Pancreas (tissue), 10 donors: ENCODE results near the gene SRPK3. TPM values are rescaled to one million over a fixed set of nuclear protein-coding genes. Genes with fewer than 3 reads are reported as not detected.

Experiments used
- ATAC-seq, 4 donors: fragments of 200-7000 bp; cut with Tn5 transposase; one replicate each; pipeline versions ENCODE4 v1.8.0 to v1.9.1; 2020; ENCODE audit warnings: mild to moderate bottlenecking in 4 of 4, moderate library complexity in 4 of 4
- DNase-seq, 6 donors: peaks; one replicate each; pipeline ENCODE4 v3.0.0-alpha.2; 2020
- FAIRE-seq: peaks from 2 replicates; lab custom pipeline; 2012; peaks lifted over from hg19 to GRCh38; lab: Jason Lieb, UNC
- H3K27ac ChIP-seq, 4 donors: fragments of 200-600 bp; sonication (generic); 1 replicate in 3 of 4; 2 replicates in 1 of 4; pipeline versions ENCODE4 v1.5.0 to v1.8.0; 2020
- H3K27me3 ChIP-seq, 4 donors: fragments of 200-600 bp; one replicate each; pipeline ENCODE4 v1.8.0; 2021
- H3K36me3 ChIP-seq, 3 donors: fragments of 200-600 bp; sonication (generic) in 1 of 3; one replicate each; pipeline versions ENCODE4 v1.5.0 to v1.8.0; 2020 to 2021
- H3K4me1 ChIP-seq, 3 donors: fragments of 200-600 bp; one replicate each; pipeline ENCODE4 v1.8.0; 2021
- H3K4me3 ChIP-seq, 4 donors: fragments of 200-600 bp; sonication (generic) in 2 of 4; one replicate each; pipeline versions ENCODE4 v1.5.0 to v1.8.0; 2020 to 2021
- H3K9me3 ChIP-seq, 4 donors: fragments of 200-600 bp; one replicate each; pipeline ENCODE4 v1.8.0; 2021
- CTCF ChIP-seq, 4 donors: fragments of 200-600 bp; sonication (generic) in 3 of 4; IDR thresholded peaks; one replicate each; pipeline versions ENCODE4 v1.5.0 to v1.8.0; 2021; ENCODE audit warnings: antibody characterized with exemption in 4 of 4
- WGBS, 2 donors: extraction: QIAGEN DNeasy Blood & Tissue Kit; methylation state at CpG; one replicate each; pipeline ENCODE4 v1.1.7; 2013; 5-methylcytosine and 5-hydroxymethylcytosine counted together
- intact Hi-C, 3 donors: fragments of 100-400 bp; cut with DNase I; formaldehyde crosslinking; loops; one replicate each; pipeline versions ENCODE4 v1.11.1 to v1.14.2; 2022
- polyA plus RNA-seq, 2 donors: library from polyadenylated mRNA; stranded (reverse); fragments of 200-250 nt; gene quantifications; one replicate each; pipeline ENCODE4 v1.2.3, GENCODE V29; 2013
- total RNA-seq, 6 donors: library from RNA; stranded (reverse); fragmentation: NEBNext Ultra II Directional in 4 of 6; extraction: Animal tissue kit (Norgen Biotek cat#: 25700) in 4 of 6; gene quantifications; one replicate each; pipeline versions ENCODE4 v1.2.1 to v1.2.4, GENCODE V29; 2021 to 2023
- donor health status: healthy with polysubstance abuse.
- donor health status: DM: no; HTN: no; CAD: no; lungs with moderate emphysema.
- donor health status: DM: no; HTN: no; CAD: no.
- donor health status: control.
- donor health status: control.
- donor health status: Bipolar disorder and iron deficiency.
- donor health status: DM: yes; HTN: yes; CAD: no.
- donor health status: DM: no; HTN: no; CAD: no.
- donor health status: DM: no; HTN: no; CAD: no.
- donor health status: DM: yes; HTN: yes; CAD: no.

Gene SRPK3
- total and polyA plus RNA-seq, 8 donors: 0.12 to 1.5 (median 0.24) TPM; not detected in 1

- 64 to 76% methylated on average over 23 of the region's 23 CpGs for WGBS, 2 donors
- Histone ChIP-seq H3K36me3 (no peaks in the 10 kb centered on the region), H3K4me3 (no peak overlapping the region), H3K27ac (no peak overlapping the region), H3K4me1 (no peaks in the 10 kb centered on the region), H3K27me3 (peaks cover 0 to 14% (median 0%) of the 10 kb centered on the region in 4 donors), H3K9me3 (no peaks in the 10 kb centered on the region)
- TF ChIP-seq CTCF (IDR thresholded peaks at IDR 0.05): no peak
- DNase-seq: no peak
- FAIRE-seq: no peak
- ATAC-seq: no peak
- intact Hi-C loops: no loop called here
Observed at GRCh38 chrX:153831429-153832150, 50.7 kb downstream of the SRPK3 start.

GRCh38 chrX:153832728-153833127, 51.9 kb downstream of the SRPK3 start:
- TF ChIP-seq CTCF (IDR thresholded peaks at IDR 0.05): no peak
- no peak overlapping the region for H3K4me3 ChIP-seq
- H3K27me3 ChIP-seq: peaks cover 0 to 9% (median 0%) of the 10 kb centered on the region in 4 donors
- H3K36me3 ChIP-seq: no peaks in the 10 kb centered on the region
- 79 to 90% methylated on average over 10 of the region's 10 CpGs for WGBS, 2 donors
- DNase-seq: no peak
- H3K9me3 ChIP-seq: no peaks in the 10 kb centered on the region
- H3K4me1 ChIP-seq: no peaks in the 10 kb centered on the region
- no peak for FAIRE-seq
- intact Hi-C loops: no loop called here
- no peak for ATAC-seq
- no peak overlapping the region for H3K27ac ChIP-seq

Other genes starting within 250 kb of the SRPK3 start
- 10 to 100 TPM in 1 of 6 donors, 1 to 10 TPM in 5; 6.7 to 10.6 (median 8.1) TPM for gene CCNQ, start 181.9 kb upstream of the SRPK3 start, total RNA-seq
- gene CCNQ, start 181.9 kb upstream of the SRPK3 start, polyA plus RNA-seq: 10 to 100 TPM; 26.3 to 32.1 TPM
- gene DUSP9, start 133.8 kb upstream of the SRPK3 start, total RNA-seq: under 1 TPM in 3 of 6 donors, not detected in 3; 0.09 to 0.28 (median 0.14) TPM
- gene DUSP9, start 133.8 kb upstream of the SRPK3 start, polyA plus RNA-seq: under 1 TPM in 1 of 2 donors, not detected in 1; 0.07 TPM
- gene PNCK, start 107.2 kb upstream of the SRPK3 start, total RNA-seq: under 1 TPM in 3 of 6 donors, not detected in 3; 0.35 to 0.67 (median 0.49) TPM
- gene PNCK, start 107.2 kb upstream of the SRPK3 start, polyA plus RNA-seq: under 1 TPM; 0.28 to 0.99 TPM
- 10 to 100 TPM in 4 of 6 donors, 1 to 10 TPM in 2; 8.4 to 15.8 (median 11.1) TPM for gene SLC6A8, start 93.1 kb upstream of the SRPK3 start, total RNA-seq
- gene SLC6A8, start 93.1 kb upstream of the SRPK3 start, polyA plus RNA-seq: 10 to 100 TPM; 12.3 to 14.4 TPM
- 100 to 1,000 TPM in 2 of 6 donors, 10 to 100 TPM in 4; 72.2 to 118 (median 88.4) TPM for gene BCAP31, start 56.7 kb upstream of the SRPK3 start, total RNA-seq
- gene BCAP31, start 56.7 kb upstream of the SRPK3 start, polyA plus RNA-seq: 10 to 100 TPM; 66.3 to 90.1 TPM
- gene ABCD1, start 56.2 kb upstream of the SRPK3 start, total RNA-seq: 10 to 100 TPM in 3 of 6 donors, 1 to 10 TPM in 3; 5.8 to 13.2 (median 9.8) TPM
- 10 to 100 TPM in 1 of 2 donors, 1 to 10 TPM in 1; 6.7 to 11.9 TPM for gene ABCD1, start 56.2 kb upstream of the SRPK3 start, polyA plus RNA-seq
- 1 to 10 TPM; 4.0 to 9.0 (median 5.2) TPM for gene PLXNB3, start 16.8 kb upstream of the SRPK3 start, total RNA-seq
- gene PLXNB3, start 16.8 kb upstream of the SRPK3 start, polyA plus RNA-seq: 10 to 100 TPM; 22.9 to 28.6 TPM
- 10 to 100 TPM; 15.8 to 29.9 (median 23.0) TPM for gene IDH3G, start 13.3 kb downstream of the SRPK3 start, total RNA-seq
- gene IDH3G, start 13.3 kb downstream of the SRPK3 start, polyA plus RNA-seq: 10 to 100 TPM; 47.2 to 48.4 TPM
- gene SSR4, start 13.6 kb downstream of the SRPK3 start, total RNA-seq: 100 to 1,000 TPM; 368 to 471 (median 392) TPM
- gene SSR4, start 13.6 kb downstream of the SRPK3 start, polyA plus RNA-seq: 100 to 1,000 TPM; 749 to 925 TPM
- 1 to 10 TPM in 2 of 6 donors, under 1 TPM in 4; 0.79 to 2.4 (median 0.92) TPM for gene PDZD4, start 49.5 kb downstream of the SRPK3 start, total RNA-seq
- gene PDZD4, start 49.5 kb downstream of the SRPK3 start, polyA plus RNA-seq: 10 to 100 TPM in 1 of 2 donors, 1 to 10 TPM in 1; 8.4 to 15.2 TPM
- gene L1CAM, start 105.1 kb downstream of the SRPK3 start, total RNA-seq: 1 to 10 TPM in 4 of 6 donors, under 1 TPM in 2; 0.97 to 1.6 (median 1.2) TPM
- 1 to 10 TPM in 1 of 2 donors, under 1 TPM in 1; 0.84 to 3.9 TPM for gene L1CAM, start 105.1 kb downstream of the SRPK3 start, polyA plus RNA-seq
- under 1 TPM; 0.12 to 0.58 (median 0.31) TPM for gene AVPR2, start 123.6 kb downstream of the SRPK3 start, total RNA-seq
- 1 to 10 TPM; 1.3 TPM for gene AVPR2, start 123.6 kb downstream of the SRPK3 start, polyA plus RNA-seq
- 10 to 100 TPM in 3 of 6 donors, 1 to 10 TPM in 3; 1.9 to 18.9 (median 8.9) TPM for gene ARHGAP4, start 145.2 kb downstream of the SRPK3 start, total RNA-seq
- gene ARHGAP4, start 145.2 kb downstream of the SRPK3 start, polyA plus RNA-seq: 10 to 100 TPM; 44.7 to 71.7 TPM
- gene NAA10, start 154.0 kb downstream of the SRPK3 start, total RNA-seq: 10 to 100 TPM; 24.5 to 49.0 (median 40.3) TPM
- 100 to 1,000 TPM in 1 of 2 donors, 10 to 100 TPM in 1; 95.1 to 115 TPM for gene NAA10, start 154.0 kb downstream of the SRPK3 start, polyA plus RNA-seq
- 1 to 10 TPM in 4 of 6 donors, under 1 TPM in 2; 0.43 to 7.5 (median 1.6) TPM for gene RENBP, start 163.6 kb downstream of the SRPK3 start, total RNA-seq
- 1 to 10 TPM; 2.8 to 5.1 TPM for gene RENBP, start 163.6 kb downstream of the SRPK3 start, polyA plus RNA-seq
- 10 to 100 TPM; 10.4 to 28.4 (median 17.0) TPM for gene HCFC1, start 190.8 kb downstream of the SRPK3 start, total RNA-seq
- gene HCFC1, start 190.8 kb downstream of the SRPK3 start, polyA plus RNA-seq: 10 to 100 TPM; 15.7 to 17.1 TPM
- 10 to 100 TPM in 2 of 6 donors, 1 to 10 TPM in 4; 5.7 to 12.4 (median 9.1) TPM for gene TMEM187, start 191.7 kb downstream of the SRPK3 start, total RNA-seq
- 1 to 10 TPM; 5.2 to 7.8 TPM for gene TMEM187, start 191.7 kb downstream of the SRPK3 start, polyA plus RNA-seq
- gene IRAK1, start 238.9 kb downstream of the SRPK3 start, total RNA-seq: 100 to 1,000 TPM in 1 of 6 donors, 10 to 100 TPM in 5; 44.5 to 103 (median 64.6) TPM
- gene IRAK1, start 238.9 kb downstream of the SRPK3 start, polyA plus RNA-seq: 10 to 100 TPM; 35.8 to 48.9 TPM